ENCODE data around the gene KLK8.

The KLK8 gene

GRCh38 chr19:51002542-51003311 lies 1.3 kb upstream of the KLK8 start:
- peak; percentile 17 for DNase-seq
- no peak overlapping the region for H3K9ac ChIP-seq (ENCODE audit: low read depth, low read length)
- H3K27me3 ChIP-seq (ENCODE audit: insufficient read depth, low read length, poor library complexity), result no peaks in the 10 kb centered on the region
- H3K4me1 ChIP-seq (ENCODE audit: insufficient read depth, low read length), result no peaks in the 10 kb centered on the region
- H3K27ac ChIP-seq (ENCODE audit: low read length), result no peak overlapping the region
- H4K20me1 ChIP-seq (ENCODE audit: insufficient read depth, low read length), result 0 out of 2 replicates have a peak, but pooled peaks cover 2% of the 10 kb centered on the region
- H3K9me3 ChIP-seq (ENCODE audit: insufficient read depth, low read length, severe bottlenecking), result no peaks in the 10 kb centered on the region
- no peaks in the 10 kb centered on the region for H3K36me3 ChIP-seq (ENCODE audit: insufficient read depth, low read length)
- TF ChIP-seq EZH2 (IDR thresholded peaks at IDR 0.05; ENCODE audit: borderline replicate concordance, low read depth, low read length, severe bottlenecking), result no peak
- TF ChIP-seq, protein P1, sequence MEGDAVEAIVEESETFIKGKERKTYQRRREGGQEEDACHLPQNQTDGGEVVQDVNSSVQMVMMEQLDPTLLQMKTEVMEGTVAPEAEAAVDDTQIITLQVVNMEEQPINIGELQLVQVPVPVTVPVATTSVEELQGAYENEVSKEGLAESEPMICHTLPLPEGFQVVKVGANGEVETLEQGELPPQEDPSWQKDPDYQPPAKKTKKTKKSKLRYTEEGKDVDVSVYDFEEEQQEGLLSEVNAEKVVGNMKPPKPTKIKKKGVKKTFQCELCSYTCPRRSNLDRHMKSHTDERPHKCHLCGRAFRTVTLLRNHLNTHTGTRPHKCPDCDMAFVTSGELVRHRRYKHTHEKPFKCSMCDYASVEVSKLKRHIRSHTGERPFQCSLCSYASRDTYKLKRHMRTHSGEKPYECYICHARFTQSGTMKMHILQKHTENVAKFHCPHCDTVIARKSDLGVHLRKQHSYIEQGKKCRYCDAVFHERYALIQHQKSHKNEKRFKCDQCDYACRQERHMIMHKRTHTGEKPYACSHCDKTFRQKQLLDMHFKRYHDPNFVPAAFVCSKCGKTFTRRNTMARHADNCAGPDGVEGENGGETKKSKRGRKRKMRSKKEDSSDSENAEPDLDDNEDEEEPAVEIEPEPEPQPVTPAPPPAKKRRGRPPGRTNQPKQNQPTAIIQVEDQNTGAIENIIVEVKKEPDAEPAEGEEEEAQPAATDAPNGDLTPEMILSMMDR (IDR thresholded peaks at IDR 0.05; ENCODE audit: borderline replicate concordance, extremely low read depth, low read length, poor library complexity, severe bottlenecking), result no peak
- no peaks in the 10 kb centered on the region for H3K79me2 ChIP-seq (ENCODE audit: insufficient read depth, low read length)
- no peak overlapping the region for H3K4me2 ChIP-seq (ENCODE audit: insufficient read depth, low read length)
- H3K4me3 ChIP-seq (ENCODE audit: low read depth in 1 of 2, low read length in 2 of 2), result no peak overlapping the region
- no peak overlapping the region for H2AFZ ChIP-seq (ENCODE audit: low read depth, low read length)
- ATAC-seq (ENCODE audit: insufficient read depth, low read depth), result no peak

- H3K4me2 ChIP-seq (ENCODE audit: insufficient read depth, low read length), result no peak overlapping the region
- H3K79me2 ChIP-seq (ENCODE audit: insufficient read depth, low read length), result no peaks in the 10 kb centered on the region
- no peaks in the 10 kb centered on the region for H3K9me3 ChIP-seq (ENCODE audit: insufficient read depth, low read length, severe bottlenecking)
- no peak overlapping the region for H3K9ac ChIP-seq (ENCODE audit: low read depth, low read length)
- DNase-seq, result no peak
- TF ChIP-seq, protein P1 (IDR thresholded peaks at IDR 0.05; ENCODE audit: borderline replicate concordance, extremely low read depth, low read length, poor library complexity, severe bottlenecking), result no peak
- no peak for TF ChIP-seq EZH2 (IDR thresholded peaks at IDR 0.05; ENCODE audit: borderline replicate concordance, low read depth, low read length, severe bottlenecking)
- no peak overlapping the region for H3K27ac ChIP-seq (ENCODE audit: low read length)
- no peak overlapping the region for H2AFZ ChIP-seq (ENCODE audit: low read depth, low read length)
- no peaks in the 10 kb centered on the region for H3K27me3 ChIP-seq (ENCODE audit: insufficient read depth, low read length, poor library complexity)
- H3K36me3 ChIP-seq (ENCODE audit: insufficient read depth, low read length), result no peaks in the 10 kb centered on the region
- H3K4me1 ChIP-seq (ENCODE audit: insufficient read depth, low read length), result no peaks in the 10 kb centered on the region
- H4K20me1 ChIP-seq (ENCODE audit: insufficient read depth, low read length), result 0 out of 2 replicates have a peak, but pooled peaks cover 2% of the 10 kb centered on the region
- ATAC-seq (ENCODE audit: insufficient read depth, low read depth), result no peak
- H3K4me3 ChIP-seq (ENCODE audit: low read depth in 1 of 2, low read length in 2 of 2), result no peak overlapping the region
These were observed 707 bp upstream of the KLK8 start for GRCh38 chr19:51002089-51002532.

DNA sequence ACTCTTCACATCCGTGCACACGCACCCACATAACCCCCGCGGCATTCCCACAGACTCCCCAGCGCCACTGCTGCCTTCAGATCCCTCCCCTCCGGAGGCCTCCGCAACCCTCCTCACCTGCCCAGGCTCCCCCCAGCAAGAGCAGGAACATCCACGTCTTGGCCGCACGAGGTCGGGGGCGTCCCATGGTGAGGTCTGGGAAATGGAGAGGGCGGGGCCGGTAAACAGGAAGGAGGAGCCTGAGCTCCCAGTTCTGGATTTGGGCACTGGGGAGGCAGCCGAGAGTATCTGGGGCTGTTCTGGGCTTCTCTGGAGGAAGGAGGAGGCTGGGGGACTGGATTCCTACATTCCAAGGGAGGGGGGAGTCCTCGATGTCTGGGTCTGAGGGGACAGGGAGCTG lies 423 bp downstream of the KLK8 start:
- Histone ChIP-seq H3K4me3 (ENCODE audit: low read depth in 1 of 2, low read length in 2 of 2) (no peak overlapping the region), H3K9ac (ENCODE audit: low read depth, low read length) (no peak overlapping the region), H3K36me3 (ENCODE audit: insufficient read depth, low read length) (no peaks in the 10 kb centered on the region), H2AFZ (ENCODE audit: low read depth, low read length) (no peak overlapping the region), H4K20me1 (ENCODE audit: insufficient read depth, low read length) (0 out of 2 replicates have a peak, but pooled peaks cover 2% of the 10 kb centered on the region), H3K27me3 (ENCODE audit: insufficient read depth, low read length, poor library complexity) (no peaks in the 10 kb centered on the region), H3K4me1 (ENCODE audit: insufficient read depth, low read length) (no peaks in the 10 kb centered on the region), H3K9me3 (ENCODE audit: insufficient read depth, low read length, severe bottlenecking) (no peaks in the 10 kb centered on the region), H3K4me2 (ENCODE audit: insufficient read depth, low read length) (no peak overlapping the region), H3K79me2 (ENCODE audit: insufficient read depth, low read length) (no peaks in the 10 kb centered on the region), H3K27ac (ENCODE audit: low read length) (no peak overlapping the region)
- TF ChIP-seq, protein P1 (IDR thresholded peaks at IDR 0.05; ENCODE audit: borderline replicate concordance, extremely low read depth, low read length, poor library complexity, severe bottlenecking), result no peak
- no peak for TF ChIP-seq EZH2 (IDR thresholded peaks at IDR 0.05; ENCODE audit: borderline replicate concordance, low read depth, low read length, severe bottlenecking)
- no peak for DNase-seq
- ATAC-seq (ENCODE audit: insufficient read depth, low read depth), result no peak
